ENCODE results near the gene PTPN2.
A peak's percentile ranks its signal among the peaks of the same experiment; 100 is the strongest.
"Not testable (repeated sequence)": the region's sequence is repeated elsewhere in the genome, so short reads cannot be mapped to it uniquely, and the experiment has no call there.

Gene PTPN2

GRCh38 chr18:12769644-12770440, 114.2 kb downstream of the PTPN2 start:
- DNase-seq, result no peak

GRCh38 chr18:12769136-12769535, 114.9 kb downstream of the PTPN2 start:
- no peak for DNase-seq

- no peak for DNase-seq
Observed at GRCh38 chr18:12768625-12769024, 115.4 kb downstream of the PTPN2 start.

GRCh38 chr18:12767580-12768155, 116.4 kb downstream of the PTPN2 start:
- no peak for DNase-seq

GRCh38 chr18:12766986-12767433, 117.0 kb downstream of the PTPN2 start:
- DNase-seq, result no peak

DNA sequence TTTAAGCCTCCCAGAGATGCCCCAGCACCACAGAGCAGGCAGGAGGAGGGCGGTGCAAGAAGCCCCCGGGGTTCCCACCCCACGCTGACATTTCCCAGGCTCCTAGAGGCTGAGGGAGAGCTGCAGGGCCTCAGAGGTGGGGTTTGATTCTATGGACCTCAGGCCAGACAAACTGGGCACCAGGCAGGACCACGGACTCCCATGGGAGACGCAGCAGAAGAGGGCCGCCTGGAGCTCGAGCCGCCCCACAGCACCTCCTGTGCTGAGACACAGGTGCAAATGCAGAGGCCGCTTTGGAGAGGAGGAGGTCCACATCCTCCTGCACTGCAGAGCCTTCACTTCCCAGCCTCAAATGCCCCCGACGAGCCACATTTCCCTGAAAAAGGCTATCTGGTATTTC, 118.5 kb downstream of the PTPN2 start:
- DNase-seq, result no peak

- no peak for DNase-seq
Observed at GRCh38 chr18:12765126-12765525, 118.9 kb downstream of the PTPN2 start.

- not testable (repeated sequence) for DNase-seq
Observed at GRCh38 chr18:12758566-12758965, 125.5 kb downstream of the PTPN2 start.

- not testable (repeated sequence) for DNase-seq
Observed at GRCh38 chr18:12756619-12757239, 127.3 kb downstream of the PTPN2 start.

- not testable (repeated sequence) for DNase-seq
Observed at GRCh38 chr18:12755606-12756005, 128.4 kb downstream of the PTPN2 start.

DNA sequence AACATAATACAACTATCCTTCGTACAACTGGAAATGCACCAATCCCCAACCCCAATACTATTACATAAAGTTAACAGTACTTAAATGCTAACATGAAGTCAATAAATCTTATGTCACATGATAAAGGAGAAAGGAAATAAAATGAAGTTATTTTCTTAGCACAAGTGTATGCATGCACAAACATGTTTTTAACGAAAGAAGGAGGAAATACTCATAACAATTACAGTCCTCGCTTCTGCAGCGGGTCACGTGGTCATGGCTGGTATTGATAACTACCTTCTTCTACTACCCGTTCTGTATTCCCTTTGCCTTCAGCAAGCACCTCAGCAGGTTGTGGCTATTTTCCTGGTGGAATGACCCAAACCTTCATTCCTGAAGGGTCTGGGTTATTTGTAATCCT, 129.5 kb downstream of the PTPN2 start:
- no peak for DNase-seq

DNA sequence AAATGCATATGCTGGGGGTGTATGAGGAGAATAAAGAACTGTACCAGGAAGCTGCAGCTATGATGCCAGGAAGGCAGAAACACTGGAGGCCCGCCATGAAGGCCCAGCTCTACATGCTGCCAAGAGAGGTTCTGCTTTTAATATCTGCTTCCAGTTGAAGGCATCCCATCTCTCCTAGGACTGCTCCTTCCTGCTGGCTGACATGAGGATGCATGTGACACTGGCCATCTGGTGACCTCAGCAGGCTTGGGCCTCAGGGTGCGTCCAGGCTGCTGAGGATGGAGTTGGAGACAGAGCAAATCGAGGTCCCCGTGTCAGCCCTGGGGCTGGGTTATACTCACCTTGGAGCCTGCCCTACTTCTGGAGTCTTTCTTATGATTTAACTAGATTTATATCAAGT, 132.1 kb downstream of the PTPN2 start:
- no peak for DNase-seq

DNA sequence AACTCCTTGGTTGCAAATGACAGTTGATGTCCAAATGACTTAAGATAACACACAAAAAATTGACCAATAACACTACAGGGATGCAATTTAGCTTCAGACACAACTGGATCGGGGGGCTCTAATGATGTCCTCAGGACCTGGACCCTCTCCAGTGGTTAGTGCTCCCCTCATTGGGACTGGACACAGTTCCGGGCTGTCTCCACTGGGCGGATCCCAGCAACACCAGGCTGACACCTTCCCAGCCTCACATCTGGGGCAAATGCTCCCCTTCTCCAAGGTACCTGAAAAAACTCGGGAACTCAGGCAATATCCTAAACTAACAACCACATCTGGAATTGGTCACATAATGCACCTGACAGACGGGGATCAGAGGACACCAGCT, 132.5 kb downstream of the PTPN2 start:
- DNase-seq, result no peak

DNA sequence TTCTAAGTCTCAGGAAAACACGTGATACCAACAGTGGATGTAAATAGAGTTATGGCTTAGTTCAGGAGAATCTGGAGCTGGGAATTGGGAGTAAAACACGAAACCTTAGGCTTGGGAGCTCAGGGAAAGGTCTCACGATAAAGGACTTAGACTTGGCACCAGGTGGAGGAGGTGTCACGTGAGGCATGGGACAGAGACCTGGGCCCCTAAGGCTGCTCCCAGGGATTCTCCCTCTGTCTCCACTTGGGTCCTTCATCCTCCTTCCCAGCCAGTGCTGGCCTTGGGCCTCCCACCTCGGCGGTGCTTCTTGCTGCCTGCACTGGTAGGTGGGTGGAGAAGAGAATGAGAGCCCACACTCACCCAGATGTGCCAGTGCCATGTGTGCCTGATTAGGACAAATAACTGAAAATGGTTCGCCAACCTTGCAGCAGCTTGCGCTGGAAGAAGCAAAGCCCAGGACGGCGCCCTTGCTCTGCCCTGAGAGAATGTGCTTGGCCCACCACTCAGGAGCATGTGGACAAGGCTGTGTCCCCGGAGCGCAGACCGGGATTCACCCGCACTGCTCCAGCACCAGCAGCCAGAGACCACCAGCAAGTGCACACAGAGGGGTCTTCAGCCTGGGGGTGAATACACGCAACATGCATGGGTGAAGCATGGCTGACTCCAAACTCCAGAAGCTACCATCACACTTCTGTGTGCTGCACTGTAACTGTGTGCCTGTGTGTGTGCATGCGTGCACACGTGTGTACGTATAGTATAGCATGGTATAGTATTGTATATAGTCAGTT, 133.1 kb downstream of the PTPN2 start:
- no peak for DNase-seq

DNA sequence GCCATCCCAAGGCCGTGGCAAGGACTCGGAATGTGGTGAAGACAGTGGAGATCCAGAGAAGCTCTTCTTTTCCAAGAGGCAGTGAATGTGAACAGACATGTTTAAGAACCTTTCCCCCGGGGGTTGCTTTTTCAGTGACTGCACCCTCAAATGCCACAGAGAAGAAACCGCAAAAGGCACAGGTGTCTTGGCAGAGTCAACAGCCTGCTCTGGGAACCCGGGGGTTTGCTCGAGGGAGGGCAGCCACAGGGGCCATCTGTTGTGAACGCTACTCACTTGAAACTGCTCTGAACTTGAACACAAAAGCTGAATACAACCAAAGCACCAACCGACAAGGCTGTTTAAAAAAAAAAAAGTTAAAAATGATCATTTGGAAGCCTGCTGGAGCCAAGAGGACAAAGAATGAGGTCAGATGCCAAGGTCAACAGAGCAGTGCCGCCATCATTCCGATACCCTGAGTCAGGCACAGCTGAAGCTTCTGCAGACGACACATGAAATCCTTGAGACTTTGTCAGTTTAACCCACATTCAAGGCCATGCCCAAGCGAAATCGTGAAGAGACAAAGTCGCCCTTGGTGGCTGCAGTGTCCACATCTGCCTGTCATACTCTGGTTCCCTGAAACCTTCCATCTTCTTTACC, 133.8 kb downstream of the PTPN2 start:
- no peak for DNase-seq

DNA sequence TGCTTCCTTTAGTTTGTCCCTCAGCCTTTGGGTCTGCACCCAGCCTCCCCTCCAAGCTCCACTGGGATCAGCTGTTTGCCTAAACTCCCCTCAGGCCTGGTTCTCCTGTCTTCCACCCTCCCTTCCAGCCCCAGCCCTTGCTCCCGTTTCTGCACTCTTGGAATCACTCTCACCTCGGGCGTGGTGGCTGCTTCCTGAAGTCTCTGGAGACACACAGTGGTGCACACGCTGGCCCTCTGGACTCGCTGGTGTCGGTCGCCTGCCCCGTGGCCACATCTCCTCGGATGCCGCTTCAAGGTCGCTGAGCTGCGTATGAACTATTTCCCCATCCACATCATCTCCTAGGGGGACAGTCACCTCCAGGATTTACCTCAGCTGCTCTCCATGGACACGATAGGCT, 134.9 kb downstream of the PTPN2 start:
- no peak for DNase-seq

GRCh38 chr18:12748671-12749070, 135.4 kb downstream of the PTPN2 start:
- no peak for DNase-seq

GRCh38 chr18:12747530-12748315, 136.3 kb downstream of the PTPN2 start:
- no peak for DNase-seq

- peak; percentile 31 for DNase-seq
Observed at GRCh38 chr18:12745095-12745795, 138.8 kb downstream of the PTPN2 start.

- no peak for DNase-seq
Observed at GRCh38 chr18:12744103-12744502, 139.9 kb downstream of the PTPN2 start.

GRCh38 chr18:12742453-12742852, 141.6 kb downstream of the PTPN2 start:
- DNase-seq, result no peak

Data from NCI-H1436 treated with DMSO at 0.1 percent for 48 hours (cell line).